Stimulated activated CD8-positive, alpha-beta memory T cell treated with anti-CD3 and anti-CD28 coated beads, Interleukin-7, amount 100 ng/mL, for 4 hours (primary cell): ENCODE measurements around the gene GSG1L.
"Not testable (repeated sequence)": the region's sequence is repeated elsewhere in the genome, so short reads cannot be mapped to it uniquely, and the experiment has no call there.

ENCODE experiments used
- DNase-seq, 2 donors: peaks; one replicate each; pipeline ENCODE4 v3.0.0-alpha.2; 2020; ENCODE audit warnings: low read depth in 2 of 2

Gene GSG1L

GRCh38 chr16:27756206-27756970 lies 307.1 kb downstream of the GSG1L start:
- no peak for DNase-seq

GRCh38 chr16:27754788-27755690 lies 308.5 kb downstream of the GSG1L start:
- no peak for DNase-seq

- DNase-seq, result no peak
Observed at GRCh38 chr16:27753563-27753962, 310.0 kb downstream of the GSG1L start.

GRCh38 chr16:27752241-27752640 lies 311.3 kb downstream of the GSG1L start:
- no peak for DNase-seq

GRCh38 chr16:27751676-27752075 lies 311.8 kb downstream of the GSG1L start:
- no peak for DNase-seq

- DNase-seq, result no peak
Observed at GRCh38 chr16:27751233-27751632, 312.3 kb downstream of the GSG1L start.

GRCh38 chr16:27749946-27750345 lies 313.6 kb downstream of the GSG1L start:
- DNase-seq, result no peak

- no peak for DNase-seq
Observed at GRCh38 chr16:27749547-27749875, 314.0 kb downstream of the GSG1L start.

- peak; percentile 3 to 4 for DNase-seq
Observed at GRCh38 chr16:27748868-27749546, 314.5 kb downstream of the GSG1L start.

GRCh38 chr16:27747946-27748345 lies 315.6 kb downstream of the GSG1L start:
- DNase-seq, result no peak

- no peak for DNase-seq
Observed at GRCh38 chr16:27746076-27746855, 317.2 kb downstream of the GSG1L start.

GRCh38 chr16:27745348-27745747 lies 318.2 kb downstream of the GSG1L start:
- no peak for DNase-seq

GRCh38 chr16:27743963-27744362 lies 319.6 kb downstream of the GSG1L start:
- no peak for DNase-seq

GRCh38 chr16:27743001-27743400 lies 320.5 kb downstream of the GSG1L start:
- DNase-seq, result not testable (repeated sequence)

GRCh38 chr16:27742333-27742732 lies 321.2 kb downstream of the GSG1L start:
- no peak for DNase-seq

- no peak for DNase-seq
Observed at GRCh38 chr16:27740496-27741201, 322.9 kb downstream of the GSG1L start.

GRCh38 chr16:27739606-27740357 lies 323.7 kb downstream of the GSG1L start:
- no peak for DNase-seq

- no peak for DNase-seq
Observed at GRCh38 chr16:27738596-27738995, 324.9 kb downstream of the GSG1L start.
